HepG2 (cell line): ENCODE measurements around the gene MRPL27. TPM values are rescaled to one million over a fixed set of nuclear protein-coding genes. Genes with fewer than 3 reads are reported as not detected.

ENCODE experiments used
- AGO1 ChIP-seq: fragments of 200-400 bp; formaldehyde crosslinking; IDR thresholded peaks from 2 replicates; pipeline ENCODE4 v1.6.1; 2017; ENCODE audit warnings: mild to moderate bottlenecking, low read depth, low read length, moderate library complexity; ENCODE audit not compliant: poor library complexity, severe bottlenecking
- BRCA1 ChIP-seq: sonication (generic); formaldehyde crosslinking; IDR thresholded peaks from 2 replicates; pipeline ENCODE4 v1.4.0; 2020; ENCODE audit warnings: missing genetic modification reagents
- ESRRA ChIP-seq: sonication (generic); formaldehyde crosslinking; IDR thresholded peaks from 2 replicates; pipeline ENCODE4 v1.5.1; 2020; ENCODE audit warnings: mild to moderate bottlenecking, low read depth, missing genetic modification reagents
- ETV5 ChIP-seq: IDR thresholded peaks from 2 replicates; pipeline ENCODE4 v1.6.1; 2018; ENCODE audit warnings: missing biosample characterization, missing genetic modification reagents, inconsistent platforms, borderline replicate concordance
- HNF1A ChIP-seq, 2 experiments: sonication (generic) in 1 of 2; formaldehyde crosslinking in 1 of 2; IDR thresholded peaks; 2 replicates each; pipeline versions ENCODE4 v1.4.0 to v1.6.1; 2016 to 2020; ENCODE audit warnings: borderline replicate concordance in 1 of 2, low read depth in 1 of 2, mild to moderate bottlenecking in 1 of 2, missing genetic modification reagents in 1 of 2
- MXD3 ChIP-seq: IDR thresholded peaks from 2 replicates; pipeline ENCODE4 v1.6.1; 2016; ENCODE audit warnings: mild to moderate bottlenecking, missing biosample characterization, missing genetic modification reagents
- PAF1 ChIP-seq: IDR thresholded peaks from 2 replicates; pipeline ENCODE4 v1.6.1; 2016; ENCODE audit warnings: missing genetic modification reagents, missing compliant biosample characterization
- POGK ChIP-seq: sonication (generic); formaldehyde crosslinking; conservative IDR thresholded peaks from 2 replicates; pipeline ENCODE4 v1.8.0; 2022; ENCODE audit warnings: mild to moderate bottlenecking, moderate library complexity, missing genetic modification reagents
- ZBTB10 ChIP-seq: sonication (generic); formaldehyde crosslinking; IDR thresholded peaks from 2 replicates; pipeline ENCODE4 v1.4.0; 2020; ENCODE audit warnings: missing genetic modification reagents, borderline replicate concordance
- ZBTB7A ChIP-seq: sonication (generic); formaldehyde crosslinking; IDR thresholded peaks from 2 replicates; pipeline ENCODE4 v1.8.0; 2022; ENCODE audit warnings: mild to moderate bottlenecking, missing genetic modification reagents
- ZBTB7B ChIP-seq: sonication (generic); formaldehyde crosslinking; IDR thresholded peaks from 2 replicates; pipeline ENCODE4 v1.4.0; 2020; ENCODE audit warnings: missing genetic modification reagents
- ZNF225 ChIP-seq: sonication (generic); formaldehyde crosslinking; IDR thresholded peaks from 2 replicates; pipeline ENCODE4 v1.4.0; 2020; ENCODE audit warnings: mild to moderate bottlenecking, missing genetic modification reagents
- ZNF737 ChIP-seq: sonication (generic); formaldehyde crosslinking; IDR thresholded peaks from 2 replicates; pipeline ENCODE4 v1.5.0; 2020; ENCODE audit warnings: missing genetic modification reagents, mild to moderate bottlenecking, borderline replicate concordance
- ZNF883 ChIP-seq: sonication (generic); formaldehyde crosslinking; IDR thresholded peaks from 2 replicates; pipeline ENCODE4 v1.5.1; 2020; ENCODE audit warnings: mild to moderate bottlenecking, missing genetic modification reagents; ENCODE audit errors: not compliant biosample characterization
- polyA plus RNA-seq, 8 experiments: library from polyadenylated mRNA; depleted of rRNA in 3 of 8; stranded (reverse) in 7 of 8; unstranded in 1 of 8; fragments of >200 nt; fragmentation: Illumina TruSeq in 4 of 8; extraction: Trizol in 4 of 8; gene quantifications; 2 replicates each; pipeline versions ENCODE4 v1.2.1 to v1.2.3, GENCODE V29; 2011 to 2016; ENCODE audit warnings: low read depth in 4 of 8, missing spikeins in 1 of 8, mixed read lengths in 1 of 8; ENCODE audit not compliant: insufficient read depth in 1 of 8
- total RNA-seq, 5 experiments: library from RNA; depleted of rRNA; stranded (reverse); fragments of >200 nt; fragmentation: Illumina TruSeq; extraction: Trizol; gene quantifications; 2 replicates each; pipeline ENCODE4 v1.2.3, GENCODE V29; 2016; ENCODE audit warnings: low read depth in 1 of 5
- TF ChIP-seq, protein P1 (sequence below): sonication (generic); formaldehyde crosslinking; IDR thresholded peaks from 2 replicates; pipeline ENCODE4 v1.8.0; 2023; ENCODE audit warnings: mild to moderate bottlenecking, missing genetic modification reagents

MRPL27 gene
- total and polyA plus RNA-seq, 2 of the 13 experiments (the other 11 are each of a cell fraction or from before 2014, with no cell fraction given): 137 to 217 TPM

GRCh38 chr17:50346313-50347116 lies 26.5 kb downstream of the MRPL27 start (continued):
- TF ChIP-seq HNF1A (IDR thresholded peaks at IDR 0.05; ENCODE audit: low read depth) (no peak), HNF1A (CRISPR knock-in tag; IDR thresholded peaks at IDR 0.05; ENCODE audit: borderline replicate concordance) (peak; percentile 51; the same call in 1 of the 2 replicates), POGK (no peak; the same call in 1 of the 2 replicates), ZBTB7A (CRISPR knock-in tag) (peak; percentile 62; the same call in 1 of the 2 replicates), ZNF225 (peak; percentile 55; the same call in 1 of the 2 replicates), ZBTB10 (CRISPR knock-in tag) (no peak), BRCA1 (CRISPR knock-in tag) (no peak), MXD3 (peak; percentile 86), ZBTB7B (CRISPR knock-in tag) (peak; percentile 84), AGO1 (peak; percentile 11), ESRRA (CRISPR knock-in tag) (no peak), ETV5 (0 out of 2 replicates have a peak, but pooled peaks have one; percentile 29), ZNF737 (no peak), ZNF883 (CRISPR knock-in tag) (no peak), PAF1 (no peak)
- TF ChIP-seq, protein P1, sequence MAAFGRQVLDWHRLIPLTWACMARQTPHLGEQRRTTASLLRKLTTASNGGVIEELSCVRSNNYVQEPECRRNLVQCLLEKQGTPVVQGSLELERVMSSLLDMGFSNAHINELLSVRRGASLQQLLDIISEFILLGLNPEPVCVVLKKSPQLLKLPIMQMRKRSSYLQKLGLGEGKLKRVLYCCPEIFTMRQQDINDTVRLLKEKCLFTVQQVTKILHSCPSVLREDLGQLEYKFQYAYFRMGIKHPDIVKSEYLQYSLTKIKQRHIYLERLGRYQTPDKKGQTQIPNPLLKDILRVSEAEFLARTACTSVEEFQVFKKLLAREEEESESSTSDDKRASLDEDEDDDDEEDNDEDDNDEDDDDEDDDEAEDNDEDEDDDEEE: no peak
